ENCODE data around the gene LEP. TPM values are rescaled to one million over a fixed set of nuclear protein-coding genes. Genes with fewer than 3 reads are reported as not detected.

Gene LEP
- total RNA-seq, 1 donor from 2014 or later: not detected

DNA sequence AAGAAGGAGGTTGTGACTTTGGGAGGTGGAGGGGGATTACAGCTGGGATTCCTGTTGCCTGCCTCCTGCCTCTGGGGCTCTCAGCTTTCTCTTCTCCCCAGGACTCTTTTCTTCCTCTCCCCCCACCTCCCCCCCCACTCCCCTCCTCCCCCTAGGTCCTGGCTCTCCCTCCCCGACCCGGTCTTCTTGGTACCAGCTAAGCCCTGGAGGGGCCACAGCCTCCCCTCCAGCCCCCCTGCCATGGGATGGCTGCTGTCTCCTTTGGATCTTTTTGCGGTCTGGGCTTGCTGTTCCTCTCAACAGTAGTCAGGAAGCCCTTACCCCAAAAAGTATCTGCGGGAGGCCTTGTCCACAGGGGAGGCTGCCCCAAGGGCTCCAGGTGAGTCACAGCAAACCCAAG is 33.5 kb upstream of the LEP start:
- TF ChIP-seq, protein P1, sequence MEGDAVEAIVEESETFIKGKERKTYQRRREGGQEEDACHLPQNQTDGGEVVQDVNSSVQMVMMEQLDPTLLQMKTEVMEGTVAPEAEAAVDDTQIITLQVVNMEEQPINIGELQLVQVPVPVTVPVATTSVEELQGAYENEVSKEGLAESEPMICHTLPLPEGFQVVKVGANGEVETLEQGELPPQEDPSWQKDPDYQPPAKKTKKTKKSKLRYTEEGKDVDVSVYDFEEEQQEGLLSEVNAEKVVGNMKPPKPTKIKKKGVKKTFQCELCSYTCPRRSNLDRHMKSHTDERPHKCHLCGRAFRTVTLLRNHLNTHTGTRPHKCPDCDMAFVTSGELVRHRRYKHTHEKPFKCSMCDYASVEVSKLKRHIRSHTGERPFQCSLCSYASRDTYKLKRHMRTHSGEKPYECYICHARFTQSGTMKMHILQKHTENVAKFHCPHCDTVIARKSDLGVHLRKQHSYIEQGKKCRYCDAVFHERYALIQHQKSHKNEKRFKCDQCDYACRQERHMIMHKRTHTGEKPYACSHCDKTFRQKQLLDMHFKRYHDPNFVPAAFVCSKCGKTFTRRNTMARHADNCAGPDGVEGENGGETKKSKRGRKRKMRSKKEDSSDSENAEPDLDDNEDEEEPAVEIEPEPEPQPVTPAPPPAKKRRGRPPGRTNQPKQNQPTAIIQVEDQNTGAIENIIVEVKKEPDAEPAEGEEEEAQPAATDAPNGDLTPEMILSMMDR (conservative IDR thresholded peaks at IDR 0.05): no peak
- H3K4me3 Mint-ChIP-seq: no peak overlapping the region

DNA sequence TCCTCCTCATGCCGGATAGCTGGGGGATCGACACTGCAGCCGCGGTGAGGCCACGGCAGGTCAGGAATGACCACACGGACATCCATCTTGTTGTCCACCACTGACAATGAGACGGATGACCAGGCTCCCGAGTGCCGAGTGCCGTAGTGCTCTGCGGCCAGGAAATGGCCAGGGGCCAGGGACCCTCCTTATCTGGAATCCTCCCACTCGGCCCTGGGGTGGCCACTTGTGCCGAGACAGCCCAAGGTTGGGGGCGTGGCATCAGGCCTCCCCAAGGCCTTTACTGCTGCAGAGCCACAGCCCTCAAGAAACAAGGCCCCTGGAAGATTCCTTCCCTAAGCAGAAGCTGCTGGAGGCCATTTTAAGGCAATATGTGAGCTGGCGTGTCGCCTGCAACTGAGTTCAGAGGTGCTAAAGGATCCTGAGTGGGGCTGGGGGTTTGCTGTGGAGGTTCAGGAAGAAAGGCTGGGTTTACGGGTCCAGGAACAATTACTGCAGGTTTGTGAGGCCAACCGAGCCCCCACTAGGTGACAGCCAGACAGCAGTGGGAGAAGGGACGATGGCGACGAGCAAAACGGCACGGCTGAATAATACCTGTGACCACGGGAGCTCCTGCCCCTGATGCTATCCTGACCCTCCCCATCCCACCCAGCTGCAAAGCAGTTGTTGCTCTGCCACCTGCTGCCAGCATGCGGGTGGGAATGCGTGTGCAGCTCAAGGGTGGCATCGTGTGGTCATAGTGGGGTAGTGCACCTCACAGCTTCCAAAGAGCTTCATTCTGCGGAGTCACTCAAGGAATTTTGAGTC is 31.6 kb upstream of the LEP start:
- H3K9me3 Mint-ChIP-seq: no peaks in the 10 kb centered on the region
- peaks cover 17% of the 10 kb centered on the region for H3K27me3 Mint-ChIP-seq (ENCODE audit: low read depth)
- TF ChIP-seq, protein P1 (conservative IDR thresholded peaks at IDR 0.05): peak; percentile 96
- peaks cover 18% of the 10 kb centered on the region for H3K4me1 Mint-ChIP-seq
- peak; percentile 72 for DNase-seq (ENCODE audit: low read depth, low spot score)
- no peaks in the 10 kb centered on the region for H3K36me3 Mint-ChIP-seq (ENCODE audit: low read depth)
- H3K4me3 Mint-ChIP-seq: no peak overlapping the region
- H3K27ac Mint-ChIP-seq (ENCODE audit: unreplicated experiment): no peak overlapping the region

More for the DNA sequence above, 33.5 kb upstream of the LEP start:
- Mint-ChIP-seq H3K4me1 (peaks cover 18% of the 10 kb centered on the region), H3K27me3 (ENCODE audit: low read depth) (peaks cover 34% of the 10 kb centered on the region), H3K36me3 (ENCODE audit: low read depth) (no peaks in the 10 kb centered on the region), H3K9me3 (no peaks in the 10 kb centered on the region), H3K27ac (ENCODE audit: unreplicated experiment) (no peak overlapping the region)
- DNase-seq (ENCODE audit: low read depth, low spot score): no peak

DNA sequence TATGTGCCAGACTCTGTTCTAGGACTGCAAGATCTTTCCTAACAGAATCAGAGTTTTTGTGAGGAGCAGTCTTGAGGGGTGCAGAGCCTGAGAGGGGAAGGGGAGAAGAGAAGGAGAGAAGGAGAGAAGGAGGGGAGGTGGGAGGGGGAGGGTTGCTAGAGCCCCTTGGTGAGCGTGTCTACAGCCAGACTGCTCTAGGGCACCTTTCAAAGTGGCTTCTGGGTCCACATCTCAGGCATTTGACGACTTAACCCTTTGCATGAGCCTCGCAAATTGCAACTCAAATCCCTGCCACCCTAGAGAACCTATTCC is 31.1 kb upstream of the LEP start:
- peaks cover 12% of the 10 kb centered on the region for H3K27me3 Mint-ChIP-seq (ENCODE audit: low read depth)
- no peak overlapping the region for H3K27ac Mint-ChIP-seq (ENCODE audit: unreplicated experiment)
- TF ChIP-seq, protein P1 (conservative IDR thresholded peaks at IDR 0.05): no peak
- DNase-seq (ENCODE audit: low read depth, low spot score): no peak
- no peaks in the 10 kb centered on the region for H3K36me3 Mint-ChIP-seq (ENCODE audit: low read depth)
- H3K9me3 Mint-ChIP-seq: no peaks in the 10 kb centered on the region
- H3K4me3 Mint-ChIP-seq: no peak overlapping the region
- H3K4me1 Mint-ChIP-seq: peaks cover 18% of the 10 kb centered on the region

DNA sequence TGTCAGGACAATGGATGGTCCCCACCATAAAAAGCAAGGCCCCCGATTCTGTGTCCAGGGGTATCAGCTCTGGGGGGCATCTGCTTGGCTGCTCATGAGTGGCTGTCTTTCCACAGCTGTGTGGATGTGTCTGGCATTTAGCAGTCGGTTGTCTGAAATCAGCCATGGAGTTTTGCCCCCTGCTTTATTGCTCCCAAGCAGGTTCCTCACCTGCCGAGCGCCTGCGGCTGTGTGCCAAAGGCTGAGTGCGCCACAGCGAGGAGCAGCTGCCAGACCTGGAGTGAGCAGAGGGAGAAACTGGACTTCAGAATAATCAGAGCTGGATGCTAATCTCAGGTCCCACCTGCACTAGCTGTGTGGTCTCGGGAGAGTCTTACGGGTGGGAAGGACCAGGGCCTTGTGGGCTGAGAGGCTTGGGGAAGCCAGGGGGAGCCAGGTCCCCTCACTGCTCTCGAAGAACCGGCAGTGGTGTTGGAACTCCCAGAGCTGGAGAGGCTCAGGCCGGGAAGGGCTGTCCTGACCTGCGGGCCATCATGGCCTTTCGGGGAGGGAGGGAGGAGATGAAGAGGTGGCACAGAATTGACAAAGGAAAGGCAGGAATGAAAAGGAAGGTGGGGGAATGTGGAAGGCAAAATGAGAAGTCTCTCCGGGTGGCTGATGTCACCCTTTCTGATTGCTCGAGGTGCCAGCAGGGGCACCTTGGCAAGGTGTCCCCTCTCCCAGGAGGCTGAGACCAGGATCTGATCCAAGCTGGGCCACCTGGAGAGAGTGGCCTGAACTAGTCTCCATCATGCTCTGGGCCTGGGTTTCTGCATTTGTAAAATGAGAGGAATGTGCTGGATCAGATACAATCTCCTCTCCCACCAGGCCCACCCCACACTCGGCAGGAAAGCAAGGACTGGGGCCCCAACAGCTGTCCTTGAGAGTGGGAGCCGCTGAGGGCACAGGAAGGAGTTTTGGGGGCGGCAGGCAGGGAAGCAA is 30.2 kb upstream of the LEP start:
- DNase-seq (ENCODE audit: low read depth, low spot score): no peak
- TF ChIP-seq, protein P1 (conservative IDR thresholded peaks at IDR 0.05): no peak
- Mint-ChIP-seq H3K27me3 (ENCODE audit: low read depth) (peaks cover 5% of the 10 kb centered on the region), H3K9me3 (no peaks in the 10 kb centered on the region), H3K4me1 (peaks cover 18% of the 10 kb centered on the region), H3K36me3 (ENCODE audit: low read depth) (no peaks in the 10 kb centered on the region), H3K27ac (ENCODE audit: unreplicated experiment) (peak overlapping the region; percentile 69), H3K4me3 (no peak overlapping the region)

DNA sequence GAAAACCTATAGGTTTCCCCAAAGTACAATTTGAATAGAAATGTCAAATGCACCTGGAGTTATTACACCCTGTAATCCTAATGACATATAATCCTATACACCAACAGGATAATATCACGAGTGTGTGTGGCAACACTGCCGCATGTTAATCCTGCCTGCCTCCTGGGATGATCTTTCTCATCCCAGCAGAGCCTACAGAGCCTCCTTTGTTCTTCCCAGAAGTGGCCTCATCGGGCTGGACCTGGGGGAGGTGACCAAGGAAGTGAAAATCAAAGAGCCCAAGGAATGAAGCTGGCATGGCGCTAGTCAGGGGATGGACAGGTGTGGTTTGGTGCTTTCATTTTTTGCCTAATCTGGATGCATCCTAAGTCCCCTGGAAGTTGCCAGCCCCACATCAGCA is 29.5 kb upstream of the LEP start:
- no peak overlapping the region for H3K27ac Mint-ChIP-seq (ENCODE audit: unreplicated experiment)
- peaks cover 5% of the 10 kb centered on the region for H3K27me3 Mint-ChIP-seq (ENCODE audit: low read depth)
- H3K4me1 Mint-ChIP-seq: peaks cover 18% of the 10 kb centered on the region
- no peak for DNase-seq (ENCODE audit: low read depth, low spot score)
- no peak overlapping the region for H3K4me3 Mint-ChIP-seq
- no peaks in the 10 kb centered on the region for H3K9me3 Mint-ChIP-seq
- H3K36me3 Mint-ChIP-seq (ENCODE audit: low read depth): no peaks in the 10 kb centered on the region
- TF ChIP-seq, protein P1 (conservative IDR thresholded peaks at IDR 0.05): no peak
